Ovary (tissue), 9 donors: ENCODE measurements around the gene CAMSAP3. TPM values are rescaled to one million over a fixed set of nuclear protein-coding genes. Genes with fewer than 3 reads are reported as not detected.
"Not testable (repeated sequence)": the region's sequence is repeated elsewhere in the genome, so short reads cannot be mapped to it uniquely, and the experiment has no call there.

ENCODE experiments used
- DNase-seq, 5 donors: peaks; one replicate each; pipeline ENCODE4 v3.0.0-alpha.2; 2019 to 2020
- H3K27ac ChIP-seq, 2 donors: fragments of 200-600 bp; one replicate each; pipeline versions ENCODE4 v1.5.1 to v1.8.0; 2019 to 2022
- H3K27me3 ChIP-seq: fragments of 200-600 bp; one replicate; pipeline ENCODE4 v1.8.0; 2022
- H3K36me3 ChIP-seq: fragments of 200-600 bp; sonication (generic); one replicate; pipeline ENCODE4 v1.5.1; 2019
- H3K4me1 ChIP-seq: one replicate; pipeline ENCODE4 v1.8.1; 2013; ENCODE audit warnings: mild to moderate bottlenecking, moderate library complexity; ENCODE audit not compliant: insufficient read depth
- H3K4me3 ChIP-seq: fragments of 200-600 bp; sonication (generic); one replicate; pipeline ENCODE4 v1.5.1; 2017
- H3K9me3 ChIP-seq, 2 donors: fragments of 200-600 bp in 1 of 2; sonication (generic) in 1 of 2; one replicate each; pipeline versions ENCODE4 v1.5.1 to v1.8.1; 2013 to 2019; ENCODE audit warnings: mild to moderate bottlenecking in 1 of 2, moderate library complexity in 1 of 2
- CTCF ChIP-seq, 3 donors: fragments of 450-650 bp in 2 of 3; fragments of 200-600 bp in 1 of 3; IDR thresholded peaks; one replicate each; pipeline versions ENCODE4 v1.5.1 to v1.8.0; 2016 to 2022; ENCODE audit warnings: antibody characterized with exemption in 3 of 3, mild to moderate bottlenecking in 1 of 3
- EP300 ChIP-seq: sonication (generic); formaldehyde crosslinking; IDR thresholded peaks from one replicate; pipeline ENCODE4 v1.6.1; 2017; ENCODE audit warnings: antibody characterized with exemption
- POLR2A ChIP-seq: fragments of 450-650 bp; IDR thresholded peaks from one replicate; pipeline ENCODE4 v1.6.1; 2017; ENCODE audit warnings: antibody characterized with exemption, mild to moderate bottlenecking, moderate library complexity
- WGBS, 3 donors: extraction: QIAGEN DNeasy Blood & Tissue Kit in 1 of 3; methylation state at CpG; one replicate each; pipeline versions ENCODE4 v1.1.5 to v1.1.7; 2013 to 2017; 5-methylcytosine and 5-hydroxymethylcytosine counted together
- intact Hi-C, 4 donors: fragments of 100-400 bp; cut with DNase I; formaldehyde crosslinking; loops; one replicate each; pipeline versions ENCODE4 v1.11.0 to v1.15.1; 2022 to 2023
- polyA plus RNA-seq, 2 donors: library from polyadenylated mRNA; stranded (reverse); fragments of 200-250 nt in 1 of 2; fragments of 350-450 nt in 1 of 2; fragmentation: Illumina TruSeq in 1 of 2; extraction: RNeasy Lipid Tissue Mini Kit (QIAGEN cat#74804) in 1 of 2; gene quantifications; one replicate each; pipeline ENCODE4 v1.2.3, GENCODE V29; 2013 to 2014
- total RNA-seq, 7 donors: library from RNA; depleted of rRNA in 2 of 7; stranded (reverse); fragments of >200 nt in 2 of 7; fragmentation: NEBNext Ultra II Directional in 3 of 7; extraction: Animal tissue kit (Norgen Biotek cat#: 25700) in 3 of 7; gene quantifications; one replicate each; pipeline versions ENCODE4 v1.1.0 to v1.2.4, GENCODE V29; 2016 to 2023
- donor health status: DM: no; HTN: no; CAD: no; lungs with moderate emphysema.
- donor health status: DM: no; HTN: no; CAD: no.
- donor health status: Bipolar disorder and iron deficiency.
- donor health status: DM: yes; HTN: yes; CAD: no.
- donor health status: DM: no; HTN: no; CAD: no.
- donor health status: DM: yes; HTN: yes; CAD: no.

CAMSAP3 gene
- total and polyA plus RNA-seq, 9 donors, result 0.08 to 8.2 (median 1.4) TPM

GRCh38 chr19:7643031-7643415 is 47.4 kb downstream of the CAMSAP3 start:
- Histone ChIP-seq H3K4me1 (no peaks in the 10 kb centered on the region), H3K27me3 (no peaks in the 10 kb centered on the region), H3K9me3 (no peaks in the 10 kb centered on the region), H3K36me3 (no peaks in the 10 kb centered on the region), H3K27ac (no peak overlapping the region), H3K4me3 (no peak overlapping the region)
- WGBS, 3 donors, result 90% methylated on average over 8 of the region's 8 CpGs
- intact Hi-C loops, result loop anchor here in 1 of 4 donors (10.0 kb wide), 1 partner anchor 162 kb away; no protein-coding TSS in a partner anchor
- no peak for DNase-seq
- TF ChIP-seq POLR2A (no peak), CTCF (IDR thresholded peaks at IDR 0.05) (no peak), EP300 (no peak)

GRCh38 chr19:7643629-7644549 is 48.2 kb downstream of the CAMSAP3 start:
- not testable (repeated sequence) for H3K27ac ChIP-seq, H3K4me1 ChIP-seq, DNase-seq, H3K4me3 ChIP-seq, H3K27me3 ChIP-seq, H3K36me3 ChIP-seq, H3K9me3 ChIP-seq
- intact Hi-C loops, result loop anchor here in 1 of 4 donors (10.0 kb wide), 1 partner anchor 161 kb away; no protein-coding TSS in a partner anchor
- 62 to 87% (median 85%) methylated on average over 10 of the region's 10 CpGs for WGBS, 3 donors

GRCh38 chr19:7644550-7644877 is 48.9 kb downstream of the CAMSAP3 start:
- TF ChIP-seq CTCF (IDR thresholded peaks at IDR 0.05), result no peak
- no peak for TF ChIP-seq POLR2A
- no peak for TF ChIP-seq EP300
- DNase-seq, result no peak
- Histone ChIP-seq H3K27me3 (no peaks in the 10 kb centered on the region), H3K36me3 (no peaks in the 10 kb centered on the region), H3K4me3 (no peak overlapping the region), H3K4me1 (no peaks in the 10 kb centered on the region), H3K9me3 (no peaks in the 10 kb centered on the region), H3K27ac (no peak overlapping the region)
- WGBS, 3 donors, result 91 to 93% (median 91%) methylated on average over 20 of the region's 20 CpGs
- intact Hi-C loops, result loop anchor here in 1 of 4 donors (10.0 kb wide), 1 partner anchor 160 kb away; no protein-coding TSS in a partner anchor

GRCh38 chr19:7645163-7645562 is 49.5 kb downstream of the CAMSAP3 start:
- DNase-seq, result no peak
- no peak overlapping the region for H3K27ac ChIP-seq
- no peaks in the 10 kb centered on the region for H3K4me1 ChIP-seq
- WGBS, 3 donors, result 89 to 95% (median 93%) methylated on average over 14 of the region's 14 CpGs
- no peaks in the 10 kb centered on the region for H3K36me3 ChIP-seq
- no peaks in the 10 kb centered on the region for H3K9me3 ChIP-seq
- no peak for TF ChIP-seq POLR2A
- TF ChIP-seq CTCF (IDR thresholded peaks at IDR 0.05), result no peak
- no peak for TF ChIP-seq EP300
- no peaks in the 10 kb centered on the region for H3K27me3 ChIP-seq
- no peak overlapping the region for H3K4me3 ChIP-seq
- intact Hi-C loops, result loop anchor here in 1 of 4 donors (10.0 kb wide), 1 partner anchor 160 kb away; no protein-coding TSS in a partner anchor
